ENCODE results near the gene WDFY4. TPM values are rescaled to one million over a fixed set of nuclear protein-coding genes. Genes with fewer than 3 reads are reported as not detected.

The WDFY4 gene
- total and polyA plus RNA-seq, 9 of the 15 experiments (the other 6 are each of a cell fraction or from before 2014, with no cell fraction given): 0.01 to 0.02 (median 0.01) TPM; not detected in 6

- TF ChIP-seq SRF (CRISPR knock-in tag; IDR thresholded peaks at IDR 0.05) (peak in 1 of 2 experiments; percentile 52; a peak in 1 of 4 replicates), ZBTB1 (CRISPR knock-in tag; IDR thresholded peaks at IDR 0.05; ENCODE audit: borderline replicate concordance, low read depth) (no peak), BHLHE40 (IDR thresholded peaks at IDR 0.05; ENCODE audit: low read length) (0 out of 2 replicates have a peak, but pooled peaks have one; percentile 8), PHB2 (IDR thresholded peaks at IDR 0.05; ENCODE audit: low read depth) (no peak), MXD1 (CRISPR knock-in tag; IDR thresholded peaks at IDR 0.05; ENCODE audit: borderline replicate concordance, poor library complexity, severe bottlenecking) (no peak), RAD51 (IDR thresholded peaks at IDR 0.05; ENCODE audit: borderline replicate concordance, low read depth) (no peak), EP300 (IDR thresholded peaks at IDR 0.05; ENCODE audit: low read length) (no peak), ATF6 (CRISPR knock-in tag; IDR thresholded peaks at IDR 0.05) (no peak), SLC30A9 (CRISPR knock-in tag; IDR thresholded peaks at IDR 0.05) (no peak), RBM25 (IDR thresholded peaks at IDR 0.05; ENCODE audit: low read depth, low read length, severe bottlenecking) (no peak), ZBTB34 (CRISPR knock-in tag; IDR thresholded peaks at IDR 0.05) (no peak), MITF (IDR thresholded peaks at IDR 0.05) (no peak), DLX4 (CRISPR knock-in tag; IDR thresholded peaks at IDR 0.05) (no peak), MAZ (CRISPR knock-in tag; conservative IDR thresholded peaks at IDR 0.05 in 1 of 2, IDR thresholded peaks at IDR 0.05 in 1 of 2) (peak in 1 of 2 experiments; percentile 36; a peak in 1 of 4 replicates), SPI1 (IDR thresholded peaks at IDR 0.05; ENCODE audit: borderline replicate concordance, low read depth, low read length) (no peak), E2F8 (IDR thresholded peaks at IDR 0.05; ENCODE audit: low read depth, partially characterized antibody) (no peak), STAG1 (CRISPR knock-in tag; IDR thresholded peaks at IDR 0.05; ENCODE audit: borderline replicate concordance) (no peak), RHOXF2B (CRISPR knock-in tag; conservative IDR thresholded peaks at IDR 0.05) (no peak)
Observed at GRCh38 chr10:49001402-49001801, 316.7 kb downstream of the WDFY4 start (continued).
